GM12874 (cell line): ENCODE data around the gene OSGIN1.

ENCODE experiments used
- CTCF ChIP-seq: IDR thresholded peaks from 2 replicates; pipeline ENCODE4 v1.5.1; 2011; ENCODE audit warnings: low read depth, mild to moderate bottlenecking, control low read depth, low read length, moderate library complexity; ENCODE audit not compliant: insufficient read depth

Gene OSGIN1

DNA sequence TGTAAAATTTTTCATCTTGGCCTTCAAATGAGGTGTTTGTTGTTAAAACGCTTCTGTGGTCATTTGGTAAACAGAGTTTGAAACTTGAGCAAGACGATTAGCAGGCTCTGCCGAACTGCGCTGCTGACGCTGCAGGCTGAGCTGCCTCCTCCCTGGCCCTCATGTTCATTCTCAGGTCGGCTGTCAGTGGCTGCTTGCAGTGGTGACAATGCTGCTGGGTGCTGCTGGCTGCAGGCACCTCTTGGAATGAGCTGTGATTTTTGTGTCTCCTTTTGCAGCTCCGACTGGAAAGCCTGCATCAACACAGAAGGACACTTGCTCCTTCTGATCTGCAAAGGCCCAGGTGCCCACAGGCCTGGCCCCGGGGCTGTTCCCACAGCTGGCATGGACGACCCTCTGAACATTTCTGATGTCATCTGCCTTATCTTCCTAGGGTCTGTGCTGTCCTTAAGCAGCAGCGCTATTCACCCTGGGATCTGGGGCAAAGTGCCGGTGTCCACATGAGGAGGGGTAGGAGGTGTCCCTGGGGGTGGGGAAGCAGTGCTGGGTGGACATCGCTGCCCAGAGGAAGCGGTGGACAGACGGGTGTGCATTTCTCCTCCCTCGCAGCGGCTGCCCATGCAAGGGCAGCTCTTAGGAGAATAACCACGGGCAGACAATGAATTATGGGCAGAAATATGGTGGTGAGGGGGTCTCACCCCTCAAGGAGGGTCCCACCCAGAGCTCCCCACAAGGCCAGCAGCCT, 23.1 kb upstream of the OSGIN1 start:
- TF ChIP-seq CTCF, result no peak

GRCh38 chr16:83930730-83931500, 22.1 kb upstream of the OSGIN1 start:
- TF ChIP-seq CTCF, result no peak

GRCh38 chr16:83931556-83931955, 21.5 kb upstream of the OSGIN1 start:
- TF ChIP-seq CTCF, result no peak

GRCh38 chr16:83932304-83932703, 20.7 kb upstream of the OSGIN1 start:
- TF ChIP-seq CTCF, result no peak

DNA sequence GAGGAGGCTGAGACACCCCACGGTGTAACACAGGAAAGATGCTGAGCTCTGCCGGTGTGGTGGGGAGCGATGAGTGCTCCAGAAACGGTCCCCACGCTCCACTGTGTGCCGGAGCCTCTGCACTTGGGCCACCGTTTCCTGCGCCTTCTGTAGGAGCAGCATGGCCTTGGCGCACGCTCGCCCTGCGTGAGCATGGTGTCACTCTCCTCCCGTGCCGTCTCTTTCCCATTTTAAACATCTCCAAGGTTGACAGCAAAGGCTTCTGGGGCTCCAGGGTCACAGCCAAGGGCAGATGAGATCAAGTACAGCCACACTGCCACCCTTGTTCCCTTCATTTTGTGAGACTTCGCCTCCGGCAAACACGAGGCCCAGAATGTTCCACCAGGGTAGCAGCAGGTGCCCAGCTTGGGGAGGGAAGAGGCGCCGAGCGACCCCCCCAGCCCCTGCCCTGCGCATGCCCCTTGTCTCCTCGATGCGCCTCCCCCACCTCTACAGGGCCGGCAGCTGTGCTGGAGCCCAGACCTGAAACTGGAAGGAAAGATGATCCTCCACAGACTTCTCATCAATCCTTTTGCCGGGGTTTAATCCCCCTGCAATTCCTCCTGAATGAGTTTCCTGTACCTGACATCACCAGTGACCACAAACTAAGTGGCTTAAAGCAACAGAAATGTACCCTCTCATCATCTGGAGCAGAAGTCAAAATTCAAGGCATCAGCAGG, 19.9 kb upstream of the OSGIN1 start:
- TF ChIP-seq CTCF, result no peak

GRCh38 chr16:83933885-83934683, 19.0 kb upstream of the OSGIN1 start:
- TF ChIP-seq CTCF, result no peak

DNA sequence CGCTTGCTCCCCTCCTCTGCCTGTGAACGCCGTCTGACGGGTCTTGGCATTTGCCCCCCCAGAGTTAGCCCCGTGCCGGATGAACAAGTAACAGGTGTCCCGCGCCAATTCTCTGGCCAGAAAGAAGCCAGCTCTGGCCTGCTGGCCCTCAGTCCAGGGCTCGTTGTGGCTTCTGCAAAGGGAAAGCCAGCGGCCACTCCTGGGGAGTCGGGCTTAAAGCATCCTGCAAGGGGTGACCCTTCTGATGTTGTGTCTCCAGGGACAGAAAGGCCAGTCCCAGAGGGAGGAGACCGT, 18.4 kb upstream of the OSGIN1 start:
- TF ChIP-seq CTCF, result no peak
